Stomach (tissue), 9 donors: Measurements from ENCODE around the gene VWA8. TPM values are rescaled to one million over a fixed set of nuclear protein-coding genes. Genes with fewer than 3 reads are reported as not detected.

Source experiments
- DNase-seq, 2 donors: peaks; one replicate each; pipeline versions ENCODE4 v3.0.0 to v3.0.0-alpha.2; 2013 to 2019
- H3K27ac ChIP-seq, 5 donors: fragments of 200-600 bp in 4 of 5; sonication (generic) in 4 of 5; one replicate each; pipeline ENCODE4 v1.5.1; 2013 to 2019; ENCODE audit warnings: mild to moderate bottlenecking in 1 of 5, moderate library complexity in 1 of 5
- H3K27me3 ChIP-seq, 3 donors: fragments of 200-600 bp; sonication (generic); one replicate each; pipeline ENCODE4 v1.5.1; 2017 to 2019; ENCODE audit warnings: mixed run types in 1 of 3
- H3K36me3 ChIP-seq, 4 donors: fragments of 200-600 bp; sonication (generic); 1 replicate in 3 of 4; 2 replicates in 1 of 4; pipeline ENCODE4 v1.5.1; 2016 to 2019
- H3K4me1 ChIP-seq, 4 donors: fragments of 200-600 bp; sonication (generic); one replicate each; pipeline ENCODE4 v1.5.1; 2016 to 2019
- H3K4me3 ChIP-seq, 4 donors: fragments of 200-600 bp; sonication (generic) in 3 of 4; one replicate each; pipeline ENCODE4 v1.5.1; 2016 to 2019; ENCODE audit warnings: mild to moderate bottlenecking in 1 of 4
- H3K9me3 ChIP-seq, 4 donors: fragments of 200-600 bp; sonication (generic); one replicate each; pipeline ENCODE4 v1.5.1; 2016 to 2019
- CTCF ChIP-seq, 7 experiments: fragments of 450-650 bp in 4 of 7; fragments of 200-600 bp in 3 of 7; sonication (generic) in 3 of 7; IDR thresholded peaks; one replicate each; pipeline ENCODE4 v1.5.1; 2016 to 2019; ENCODE audit warnings: antibody characterized with exemption in 7 of 7, control low read depth in 2 of 7, mild to moderate bottlenecking in 1 of 7
- EP300 ChIP-seq: sonication (generic); formaldehyde crosslinking; IDR thresholded peaks from one replicate; pipeline ENCODE4 v1.6.1; 2017; ENCODE audit warnings: antibody characterized with exemption
- POLR2A ChIP-seq, 4 donors: fragments of 450-650 bp; IDR thresholded peaks; one replicate each; pipeline ENCODE4 v1.6.1; 2016; ENCODE audit warnings: antibody characterized with exemption in 4 of 4, control low read depth in 2 of 4, mild to moderate bottlenecking in 1 of 4, moderate library complexity in 1 of 4
- POLR2AphosphoS5 ChIP-seq, 3 donors: sonication (generic); formaldehyde crosslinking; IDR thresholded peaks; one replicate each; pipeline ENCODE4 v1.6.1; 2016; ENCODE audit warnings: antibody characterized with exemption in 3 of 3
- WGBS, 5 donors: extraction: QIAGEN DNeasy Blood & Tissue Kit in 3 of 5; methylation state at CpG; one replicate each; pipeline versions ENCODE4 v1.1.5 to v1.1.7; 2013 to 2018; 5-methylcytosine and 5-hydroxymethylcytosine counted together
- intact Hi-C: fragments of 100-400 bp; cut with DNase I; formaldehyde crosslinking; loops from one replicate; pipeline ENCODE4 v1.15.1; 2023; ENCODE audit warnings: low total_unique reads
- polyA plus RNA-seq, 3 donors: library from polyadenylated mRNA; stranded (reverse); fragments of 200-250 nt; gene quantifications; one replicate each; pipeline ENCODE4 v1.2.3, GENCODE V29; 2013
- total RNA-seq, 5 donors: library from RNA; depleted of rRNA; stranded (reverse); fragments of >200 nt; gene quantifications; one replicate each; pipeline versions ENCODE4 v1.1.0 to v1.2.3, GENCODE V29; 2014 to 2016
- donor health status: healthy with polysubstance abuse.
- donor health status: Bipolar disorder and iron deficiency.
- donor health status: healthy.

The VWA8 gene
- total and polyA plus RNA-seq, 8 donors: 3.3 to 99.2 (median 25.4) TPM

GRCh38 chr13:41554180-41554579 lies 406.7 kb downstream of the VWA8 start:
- intact Hi-C loops: no loop called here
- DNase-seq: no peak
- Histone ChIP-seq H3K9me3 (no peaks in the 10 kb centered on the region), H3K36me3 (no peaks in the 10 kb centered on the region), H3K4me3 (no peak overlapping the region), H3K27me3 (no peaks in the 10 kb centered on the region), H3K4me1 (no peaks in the 10 kb centered on the region), H3K27ac (no peak overlapping the region)
- 93 to 98% (median 96%) methylated on average over 2 of the region's 2 CpGs for WGBS, 5 donors
- TF ChIP-seq EP300 (no peak), POLR2AphosphoS5 (IDR thresholded peaks at IDR 0.05) (no peak), POLR2A (IDR thresholded peaks at IDR 0.05) (no peak), CTCF (IDR thresholded peaks at IDR 0.05) (no peak)

GRCh38 chr13:41552031-41552430 lies 408.9 kb downstream of the VWA8 start:
- Histone ChIP-seq H3K27ac (no peak overlapping the region), H3K4me1 (peaks cover 0 to 7% (median 1%) of the 10 kb centered on the region in 4 donors), H3K9me3 (no peaks in the 10 kb centered on the region), H3K4me3 (no peak overlapping the region), H3K36me3 (no peaks in the 10 kb centered on the region), H3K27me3 (no peaks in the 10 kb centered on the region)
- DNase-seq: no peak
- intact Hi-C loops: no loop called here
- TF ChIP-seq POLR2AphosphoS5 (IDR thresholded peaks at IDR 0.05) (no peak), CTCF (IDR thresholded peaks at IDR 0.05) (no peak), POLR2A (IDR thresholded peaks at IDR 0.05) (no peak), EP300 (no peak)
- 92 to 100% (median 97%) methylated on average over 2 of the region's 2 CpGs for WGBS, 5 donors

GRCh38 chr13:41550276-41550675 lies 410.6 kb downstream of the VWA8 start:
- Histone ChIP-seq H3K36me3 (no peaks in the 10 kb centered on the region), H3K27ac (no peak overlapping the region), H3K9me3 (no peaks in the 10 kb centered on the region), H3K4me3 (no peak overlapping the region), H3K4me1 (peaks cover 0 to 8% (median 3%) of the 10 kb centered on the region in 4 donors), H3K27me3 (no peaks in the 10 kb centered on the region)
- WGBS, 5 donors: 96 to 99% (median 97%) methylated on average over 5 to 8 of the region's 8 CpGs
- intact Hi-C loops: no loop called here
- TF ChIP-seq EP300: no peak
- TF ChIP-seq POLR2A (IDR thresholded peaks at IDR 0.05): no peak
- TF ChIP-seq CTCF (IDR thresholded peaks at IDR 0.05): no peak
- no peak for TF ChIP-seq POLR2AphosphoS5 (IDR thresholded peaks at IDR 0.05)
- DNase-seq: no peak

- Histone ChIP-seq H3K27me3 (no peaks in the 10 kb centered on the region), H3K4me1 (peaks cover 0 to 8% (median 3%) of the 10 kb centered on the region in 4 donors), H3K9me3 (no peaks in the 10 kb centered on the region), H3K27ac (no peak overlapping the region), H3K36me3 (no peaks in the 10 kb centered on the region), H3K4me3 (no peak overlapping the region)
- intact Hi-C loops: no loop called here
- DNase-seq: no peak
- WGBS, 5 donors: 92 to 98% (median 96%) methylated on average over 6 to 10 of the region's 10 CpGs
- TF ChIP-seq POLR2A (IDR thresholded peaks at IDR 0.05) (no peak), POLR2AphosphoS5 (IDR thresholded peaks at IDR 0.05) (no peak), CTCF (IDR thresholded peaks at IDR 0.05) (no peak), EP300 (no peak)
Observed at GRCh38 chr13:41549491-41549890, 411.4 kb downstream of the VWA8 start.
